ENCODE data around the gene MCU. TPM values are rescaled to one million over a fixed set of nuclear protein-coding genes. Genes with fewer than 3 reads are reported as not detected.
"Not testable (repeated sequence)": the region's sequence is repeated elsewhere in the genome, so short reads cannot be mapped to it uniquely, and the experiment has no call there.

Gene MCU
- total RNA-seq, 2 donors from 2014 or later = 12.5 to 19.1 TPM

GRCh38 chr10:72753760-72754231, 61.9 kb downstream of the MCU start:
- Mint-ChIP-seq H3K4me1 (peaks cover 13% of the 10 kb centered on the region), H3K27me3 (no peaks in the 10 kb centered on the region), H3K4me3 (no peak overlapping the region), H3K27ac (no peak overlapping the region), H3K36me3 (ENCODE audit: low read depth) (no peaks in the 10 kb centered on the region), H3K9me3 (no peaks in the 10 kb centered on the region)
- peak; percentile 52 for ATAC-seq (replicated peaks)

- H3K9me3 Mint-ChIP-seq = no peaks in the 10 kb centered on the region
- H3K27ac Mint-ChIP-seq = no peak overlapping the region
- H3K27me3 Mint-ChIP-seq = no peaks in the 10 kb centered on the region
- no peak for ATAC-seq (replicated peaks)
- H3K4me3 Mint-ChIP-seq = no peak overlapping the region
- peaks cover 13% of the 10 kb centered on the region for H3K4me1 Mint-ChIP-seq
- H3K36me3 Mint-ChIP-seq (ENCODE audit: low read depth) = no peaks in the 10 kb centered on the region
Observed at GRCh38 chr10:72754275-72755032, 62.5 kb downstream of the MCU start.

GRCh38 chr10:72756674-72757385, 64.9 kb downstream of the MCU start:
- peaks cover 13% of the 10 kb centered on the region for H3K4me1 Mint-ChIP-seq
- no peak overlapping the region for H3K27ac Mint-ChIP-seq
- no peak overlapping the region for H3K4me3 Mint-ChIP-seq
- H3K27me3 Mint-ChIP-seq = no peaks in the 10 kb centered on the region
- no peaks in the 10 kb centered on the region for H3K36me3 Mint-ChIP-seq (ENCODE audit: low read depth)
- ATAC-seq (replicated peaks) = no peak
- no peaks in the 10 kb centered on the region for H3K9me3 Mint-ChIP-seq

- H3K27me3 Mint-ChIP-seq = no peaks in the 10 kb centered on the region
- no peak for ATAC-seq (replicated peaks)
- no peak overlapping the region for H3K27ac Mint-ChIP-seq
- peaks cover 6% of the 10 kb centered on the region for H3K36me3 Mint-ChIP-seq (ENCODE audit: low read depth)
- no peaks in the 10 kb centered on the region for H3K9me3 Mint-ChIP-seq
- peaks cover 8% of the 10 kb centered on the region for H3K4me1 Mint-ChIP-seq
- no peak overlapping the region for H3K4me3 Mint-ChIP-seq
Observed at GRCh38 chr10:72757732-72758131, 65.8 kb downstream of the MCU start.

- not testable (repeated sequence) for H3K36me3 Mint-ChIP-seq (ENCODE audit: low read depth); H3K9me3 Mint-ChIP-seq; H3K27me3 Mint-ChIP-seq; H3K4me1 Mint-ChIP-seq; H3K27ac Mint-ChIP-seq; ATAC-seq (replicated peaks); H3K4me3 Mint-ChIP-seq
Observed at GRCh38 chr10:72758930-72759329, 67.0 kb downstream of the MCU start.

- no peak overlapping the region for H3K27ac Mint-ChIP-seq
- H3K4me3 Mint-ChIP-seq = no peak overlapping the region
- H3K9me3 Mint-ChIP-seq = no peaks in the 10 kb centered on the region
- no peak for ATAC-seq (replicated peaks)
- no peaks in the 10 kb centered on the region for H3K27me3 Mint-ChIP-seq
- no peaks in the 10 kb centered on the region for H3K4me1 Mint-ChIP-seq
- H3K36me3 Mint-ChIP-seq (ENCODE audit: low read depth) = peaks cover 6% of the 10 kb centered on the region
Observed at GRCh38 chr10:72759584-72759983, 67.6 kb downstream of the MCU start.

- no peak overlapping the region for H3K27ac Mint-ChIP-seq
- no peak overlapping the region for H3K4me3 Mint-ChIP-seq
- H3K27me3 Mint-ChIP-seq = no peaks in the 10 kb centered on the region
- no peaks in the 10 kb centered on the region for H3K9me3 Mint-ChIP-seq
- peaks cover 6% of the 10 kb centered on the region for H3K36me3 Mint-ChIP-seq (ENCODE audit: low read depth)
- ATAC-seq (replicated peaks) = no peak
- no peaks in the 10 kb centered on the region for H3K4me1 Mint-ChIP-seq
Observed at GRCh38 chr10:72761498-72761897, 69.6 kb downstream of the MCU start.

- ATAC-seq (replicated peaks) = no peak
- Mint-ChIP-seq H3K9me3 (no peaks in the 10 kb centered on the region), H3K27me3 (no peaks in the 10 kb centered on the region), H3K4me1 (no peaks in the 10 kb centered on the region), H3K27ac (no peak overlapping the region), H3K36me3 (ENCODE audit: low read depth) (peaks cover 6% of the 10 kb centered on the region), H3K4me3 (no peak overlapping the region)
Observed at GRCh38 chr10:72762042-72762441, 70.1 kb downstream of the MCU start.

- Mint-ChIP-seq H3K27me3 (no peaks in the 10 kb centered on the region), H3K4me3 (no peak overlapping the region), H3K4me1 (no peaks in the 10 kb centered on the region), H3K9me3 (peaks cover 3% of the 10 kb centered on the region), H3K36me3 (ENCODE audit: low read depth) (peaks cover 6% of the 10 kb centered on the region), H3K27ac (no peak overlapping the region)
- no peak for ATAC-seq (replicated peaks)
Observed at GRCh38 chr10:72763201-72763600, 71.3 kb downstream of the MCU start.

GRCh38 chr10:72764151-72764550, 72.2 kb downstream of the MCU start:
- Mint-ChIP-seq H3K9me3 (peaks cover 3% of the 10 kb centered on the region), H3K27ac (no peak overlapping the region), H3K36me3 (ENCODE audit: low read depth) (peaks cover 6% of the 10 kb centered on the region), H3K4me1 (no peaks in the 10 kb centered on the region), H3K27me3 (no peaks in the 10 kb centered on the region), H3K4me3 (no peak overlapping the region)
- ATAC-seq (replicated peaks) = no peak

GRCh38 chr10:72765051-72765745, 73.3 kb downstream of the MCU start:
- ATAC-seq (replicated peaks) = no peak
- H3K36me3 Mint-ChIP-seq (ENCODE audit: low read depth) = peaks cover 16% of the 10 kb centered on the region
- no peaks in the 10 kb centered on the region for H3K27me3 Mint-ChIP-seq
- H3K4me1 Mint-ChIP-seq = no peaks in the 10 kb centered on the region
- H3K4me3 Mint-ChIP-seq = no peak overlapping the region
- peaks cover 3% of the 10 kb centered on the region for H3K9me3 Mint-ChIP-seq
- no peak overlapping the region for H3K27ac Mint-ChIP-seq

GRCh38 chr10:72771195-72771594, 79.3 kb downstream of the MCU start:
- not testable (repeated sequence) for ATAC-seq (replicated peaks); H3K4me3 Mint-ChIP-seq; H3K4me1 Mint-ChIP-seq; H3K27me3 Mint-ChIP-seq; H3K9me3 Mint-ChIP-seq; H3K27ac Mint-ChIP-seq
- peaks cover 11% of the 10 kb centered on the region for H3K36me3 Mint-ChIP-seq (ENCODE audit: low read depth)

- H3K4me1 Mint-ChIP-seq = peaks cover 5% of the 10 kb centered on the region
- H3K9me3 Mint-ChIP-seq = peaks cover 3% of the 10 kb centered on the region
- H3K27ac Mint-ChIP-seq = no peak overlapping the region
- no peaks in the 10 kb centered on the region for H3K27me3 Mint-ChIP-seq
- no peak overlapping the region for H3K4me3 Mint-ChIP-seq
- H3K36me3 Mint-ChIP-seq (ENCODE audit: low read depth) = peaks cover 11% of the 10 kb centered on the region
- ATAC-seq (replicated peaks) = no peak
Observed at GRCh38 chr10:72772031-72772430, 80.1 kb downstream of the MCU start.

- H3K9me3 Mint-ChIP-seq = no peaks in the 10 kb centered on the region
- no peak overlapping the region for H3K27ac Mint-ChIP-seq
- ATAC-seq (replicated peaks) = no peak
- no peak overlapping the region for H3K4me3 Mint-ChIP-seq
- H3K36me3 Mint-ChIP-seq (ENCODE audit: low read depth) = no peaks in the 10 kb centered on the region
- no peaks in the 10 kb centered on the region for H3K27me3 Mint-ChIP-seq
- no peaks in the 10 kb centered on the region for H3K4me1 Mint-ChIP-seq
Observed at GRCh38 chr10:72779874-72780273, 87.9 kb downstream of the MCU start.

Measured in activated T-helper 17 cell treated with anti-CD3 and anti-CD28 coated beads, Interleukin-2, amount 50 U/mL, for 72 hours (primary cell).